ENCODE measurements around the gene ARG1.

Gene ARG1

DNA sequence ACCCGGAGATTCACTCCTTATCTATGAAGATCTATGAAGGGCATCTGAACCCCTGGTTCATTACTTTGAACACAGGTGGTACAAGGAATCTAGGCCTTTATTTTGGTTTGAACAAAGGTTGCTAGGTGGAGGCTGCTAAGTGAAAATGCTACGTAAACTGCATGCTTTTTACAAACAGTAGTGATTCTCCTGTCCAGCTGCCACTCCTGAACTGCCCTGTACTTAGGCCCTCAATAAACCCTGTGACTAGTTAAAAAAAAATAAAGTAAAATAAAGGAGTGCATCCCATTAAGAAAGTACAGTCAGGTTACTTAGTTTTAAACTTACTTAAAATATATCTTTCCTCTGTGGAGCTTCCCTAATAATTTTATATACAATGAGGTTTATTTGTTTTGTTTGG, 27.7 kb upstream of the ARG1 start:
- in situ Hi-C loops (cut with HindIII; ENCODE audit: low pct_ligation_motif_present, low sequenced_read_pairs): no loop called here
- TF ChIP-seq, protein P1, sequence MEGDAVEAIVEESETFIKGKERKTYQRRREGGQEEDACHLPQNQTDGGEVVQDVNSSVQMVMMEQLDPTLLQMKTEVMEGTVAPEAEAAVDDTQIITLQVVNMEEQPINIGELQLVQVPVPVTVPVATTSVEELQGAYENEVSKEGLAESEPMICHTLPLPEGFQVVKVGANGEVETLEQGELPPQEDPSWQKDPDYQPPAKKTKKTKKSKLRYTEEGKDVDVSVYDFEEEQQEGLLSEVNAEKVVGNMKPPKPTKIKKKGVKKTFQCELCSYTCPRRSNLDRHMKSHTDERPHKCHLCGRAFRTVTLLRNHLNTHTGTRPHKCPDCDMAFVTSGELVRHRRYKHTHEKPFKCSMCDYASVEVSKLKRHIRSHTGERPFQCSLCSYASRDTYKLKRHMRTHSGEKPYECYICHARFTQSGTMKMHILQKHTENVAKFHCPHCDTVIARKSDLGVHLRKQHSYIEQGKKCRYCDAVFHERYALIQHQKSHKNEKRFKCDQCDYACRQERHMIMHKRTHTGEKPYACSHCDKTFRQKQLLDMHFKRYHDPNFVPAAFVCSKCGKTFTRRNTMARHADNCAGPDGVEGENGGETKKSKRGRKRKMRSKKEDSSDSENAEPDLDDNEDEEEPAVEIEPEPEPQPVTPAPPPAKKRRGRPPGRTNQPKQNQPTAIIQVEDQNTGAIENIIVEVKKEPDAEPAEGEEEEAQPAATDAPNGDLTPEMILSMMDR (IDR thresholded peaks at IDR 0.05; ENCODE audit: low read depth, low read length, missing control alignments): no peak
- no peak for DNase-seq

DNA sequence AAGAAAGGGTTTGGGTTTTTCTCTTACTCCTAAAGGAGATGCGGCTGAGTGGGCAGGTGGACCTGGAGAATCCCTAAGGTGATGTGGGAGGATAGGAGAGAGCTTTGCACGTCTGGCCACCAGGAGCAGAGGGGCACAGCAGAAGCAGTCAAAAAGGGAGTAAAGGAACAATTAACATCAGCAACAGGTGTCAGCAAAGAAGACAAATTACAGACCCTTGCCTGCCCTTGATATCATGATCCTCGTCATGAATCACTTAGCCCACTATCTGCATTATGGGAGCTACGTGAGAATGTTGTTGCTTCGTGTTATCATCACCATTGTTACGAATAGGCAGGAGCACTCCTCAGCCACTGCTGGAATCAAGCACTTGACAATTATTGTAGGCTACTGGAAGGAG, 25.5 kb upstream of the ARG1 start:
- in situ Hi-C loops (cut with HindIII; ENCODE audit: low pct_ligation_motif_present, low sequenced_read_pairs): no loop called here
- no peak overlapping the region for H3K27ac ChIP-seq
- no peak for DNase-seq
- no peaks in the 10 kb centered on the region for H3K36me3 ChIP-seq (replicated peaks)
- H3K27me3 ChIP-seq (replicated peaks): no peaks in the 10 kb centered on the region
- TF ChIP-seq, protein P1 (IDR thresholded peaks at IDR 0.05; ENCODE audit: low read depth, low read length, missing control alignments): no peak
- H3K4me3 ChIP-seq (ENCODE audit: low read depth, low read length): no peak overlapping the region

More for the DNA sequence above, 27.7 kb upstream of the ARG1 start:
- Histone ChIP-seq H3K4me3 (ENCODE audit: low read depth, low read length) (no peak overlapping the region), H3K27me3 (replicated peaks) (no peaks in the 10 kb centered on the region), H3K27ac (no peak overlapping the region), H3K36me3 (replicated peaks) (no peaks in the 10 kb centered on the region)

DNA sequence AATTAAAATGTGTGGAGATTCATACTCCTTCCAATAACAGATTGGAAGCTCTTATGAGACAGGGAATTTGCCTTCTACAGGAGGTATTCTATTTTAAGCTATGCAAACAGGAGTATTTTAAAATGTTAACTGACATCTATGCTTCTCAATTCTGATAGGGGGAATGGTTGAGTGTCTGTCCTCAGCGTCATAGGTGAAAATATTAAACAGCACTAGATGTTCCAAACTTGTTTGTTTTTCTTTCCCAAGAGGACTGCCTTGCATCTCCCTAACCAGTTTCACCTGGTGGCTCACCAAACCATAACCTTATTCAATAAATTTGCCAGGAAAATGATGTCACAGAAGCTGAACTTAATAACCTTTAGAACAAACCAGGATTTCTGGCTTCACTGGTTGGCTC, 24.6 kb upstream of the ARG1 start:
- no peak for DNase-seq
- H3K27ac ChIP-seq: no peak overlapping the region
- no peaks in the 10 kb centered on the region for H3K36me3 ChIP-seq (replicated peaks)
- no peak overlapping the region for H3K4me3 ChIP-seq (ENCODE audit: low read depth, low read length)
- TF ChIP-seq, protein P1 (IDR thresholded peaks at IDR 0.05; ENCODE audit: low read depth, low read length, missing control alignments): no peak
- in situ Hi-C loops (cut with HindIII; ENCODE audit: low pct_ligation_motif_present, low sequenced_read_pairs): no loop called here
- H3K27me3 ChIP-seq (replicated peaks): no peaks in the 10 kb centered on the region

DNA sequence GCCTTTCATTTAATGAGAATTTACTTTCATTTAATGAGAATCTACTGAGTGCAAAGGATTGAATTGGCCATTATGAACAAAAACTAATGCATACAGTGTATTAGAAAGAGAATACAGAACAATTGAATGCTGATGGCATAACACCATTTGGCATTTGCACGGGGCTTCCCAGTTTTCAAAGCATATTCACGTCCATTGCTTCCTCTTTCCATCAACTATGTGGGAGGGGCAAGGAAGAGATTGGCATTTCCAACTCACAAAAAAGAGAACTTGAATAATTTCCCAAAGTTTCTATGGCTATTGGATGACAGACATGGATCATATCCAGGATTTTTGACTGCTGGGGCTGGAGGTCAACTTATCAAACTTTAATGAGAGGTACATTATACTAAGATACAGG, 23.2 kb upstream of the ARG1 start:
- Histone ChIP-seq H3K27me3 (replicated peaks) (no peaks in the 10 kb centered on the region), H3K4me3 (ENCODE audit: low read depth, low read length) (no peak overlapping the region), H3K36me3 (replicated peaks) (no peaks in the 10 kb centered on the region), H3K27ac (no peak overlapping the region)
- DNase-seq: no peak
- TF ChIP-seq, protein P1 (IDR thresholded peaks at IDR 0.05; ENCODE audit: low read depth, low read length, missing control alignments): no peak
- in situ Hi-C loops (cut with HindIII; ENCODE audit: low pct_ligation_motif_present, low sequenced_read_pairs): no loop called here

DNA sequence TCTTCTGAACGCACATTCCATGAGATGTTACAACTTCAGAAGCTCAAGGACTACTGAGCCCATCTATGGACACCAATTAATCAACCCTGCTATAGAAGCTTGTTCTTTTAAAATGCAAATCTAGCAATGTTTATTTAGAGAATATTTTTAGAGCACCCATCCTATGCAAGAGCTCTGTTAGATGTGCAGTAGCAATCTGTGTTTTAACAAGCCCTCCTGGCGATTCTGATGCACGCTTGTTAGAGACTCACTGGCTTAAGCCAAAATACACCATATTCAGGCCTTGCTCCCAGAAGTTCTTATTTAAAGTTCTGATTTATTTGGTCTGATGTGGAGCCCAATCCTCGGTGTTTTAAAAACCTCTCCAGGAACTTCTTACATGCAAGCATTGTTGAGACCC, 21.1 kb upstream of the ARG1 start:
- no peaks in the 10 kb centered on the region for H3K36me3 ChIP-seq (replicated peaks)
- in situ Hi-C loops (cut with HindIII; ENCODE audit: low pct_ligation_motif_present, low sequenced_read_pairs): no loop called here

DNA sequence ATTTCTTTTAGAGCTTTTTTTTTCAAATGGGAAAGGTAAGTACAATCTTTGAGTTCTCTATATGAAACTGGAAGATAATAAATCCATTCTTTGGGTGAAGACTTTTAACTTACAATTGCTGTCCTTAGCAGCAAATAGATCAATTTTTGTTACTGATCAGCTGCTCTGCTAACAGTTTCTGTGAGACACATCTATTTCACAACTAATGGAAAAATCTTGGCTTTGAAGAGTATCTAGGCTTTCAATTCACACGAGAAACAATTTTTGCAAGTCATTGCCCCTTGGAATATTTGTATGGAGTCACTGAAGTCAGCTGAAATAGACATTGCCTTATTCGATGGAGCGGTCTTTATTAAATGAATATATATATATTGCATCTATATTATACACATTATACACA, 20.5 kb upstream of the ARG1 start:
- no peak overlapping the region for H3K27ac ChIP-seq
- no peaks in the 10 kb centered on the region for H3K27me3 ChIP-seq (replicated peaks)
- TF ChIP-seq, protein P1 (IDR thresholded peaks at IDR 0.05; ENCODE audit: low read depth, low read length, missing control alignments): no peak
- in situ Hi-C loops (cut with HindIII; ENCODE audit: low pct_ligation_motif_present, low sequenced_read_pairs): no loop called here
- no peak overlapping the region for H3K4me3 ChIP-seq (ENCODE audit: low read depth, low read length)
- no peak for DNase-seq
- H3K36me3 ChIP-seq (replicated peaks): no peaks in the 10 kb centered on the region

More for the DNA sequence above, 21.1 kb upstream of the ARG1 start:
- H3K4me3 ChIP-seq (ENCODE audit: low read depth, low read length): no peak overlapping the region
- no peak overlapping the region for H3K27ac ChIP-seq
- TF ChIP-seq, protein P1 (IDR thresholded peaks at IDR 0.05; ENCODE audit: low read depth, low read length, missing control alignments): no peak
- H3K27me3 ChIP-seq (replicated peaks): no peaks in the 10 kb centered on the region
- DNase-seq: no peak

Measured in brain microvascular endothelial cell (primary cell).